Peyer's patch (tissue), 4 donors: ENCODE data around the gene SPATA20.

Source experiments
- POLR2A ChIP-seq, 2 donors: fragments of 450-650 bp; IDR thresholded peaks; one replicate each; pipeline ENCODE4 v1.5.1; 2017; ENCODE audit warnings: antibody characterized with exemption in 2 of 2, mild to moderate bottlenecking in 2 of 2, moderate library complexity in 2 of 2
- TF ChIP-seq, protein P1 (sequence below), 6 experiments: fragments of 450-650 bp in 4 of 6; fragments of 200-600 bp in 2 of 6; sonication (generic) in 1 of 6; IDR thresholded peaks; one replicate each; pipeline ENCODE4 v1.5.1; 2017 to 2019; ENCODE audit warnings: antibody characterized with exemption in 6 of 6, mild to moderate bottlenecking in 3 of 6, moderate library complexity in 1 of 6

DNA sequence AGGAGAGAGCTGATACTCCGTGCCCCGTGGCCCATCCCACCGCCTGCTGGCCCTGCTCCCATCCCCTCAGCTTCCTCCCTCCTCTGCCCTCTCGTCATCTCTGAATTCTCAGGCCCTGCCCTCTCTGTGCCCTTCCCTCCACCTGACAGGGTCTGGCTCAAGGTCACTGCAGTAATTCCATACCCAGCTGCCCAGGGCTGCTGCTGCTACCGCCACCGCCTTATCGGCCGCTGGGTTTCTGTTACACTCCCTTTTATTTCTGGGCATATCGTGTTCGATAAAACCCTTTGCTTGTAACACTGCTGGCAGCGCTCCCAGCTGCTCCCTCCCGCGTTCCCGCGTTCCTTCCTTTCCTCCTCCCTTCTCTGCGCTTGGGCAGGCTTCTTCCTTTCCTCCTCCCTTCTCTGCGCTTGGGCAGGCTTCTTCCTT lies 13.2 kb upstream of the SPATA20 start:
- TF ChIP-seq POLR2A (IDR thresholded peaks at IDR 0.05), result no peak
- TF ChIP-seq, protein P1, sequence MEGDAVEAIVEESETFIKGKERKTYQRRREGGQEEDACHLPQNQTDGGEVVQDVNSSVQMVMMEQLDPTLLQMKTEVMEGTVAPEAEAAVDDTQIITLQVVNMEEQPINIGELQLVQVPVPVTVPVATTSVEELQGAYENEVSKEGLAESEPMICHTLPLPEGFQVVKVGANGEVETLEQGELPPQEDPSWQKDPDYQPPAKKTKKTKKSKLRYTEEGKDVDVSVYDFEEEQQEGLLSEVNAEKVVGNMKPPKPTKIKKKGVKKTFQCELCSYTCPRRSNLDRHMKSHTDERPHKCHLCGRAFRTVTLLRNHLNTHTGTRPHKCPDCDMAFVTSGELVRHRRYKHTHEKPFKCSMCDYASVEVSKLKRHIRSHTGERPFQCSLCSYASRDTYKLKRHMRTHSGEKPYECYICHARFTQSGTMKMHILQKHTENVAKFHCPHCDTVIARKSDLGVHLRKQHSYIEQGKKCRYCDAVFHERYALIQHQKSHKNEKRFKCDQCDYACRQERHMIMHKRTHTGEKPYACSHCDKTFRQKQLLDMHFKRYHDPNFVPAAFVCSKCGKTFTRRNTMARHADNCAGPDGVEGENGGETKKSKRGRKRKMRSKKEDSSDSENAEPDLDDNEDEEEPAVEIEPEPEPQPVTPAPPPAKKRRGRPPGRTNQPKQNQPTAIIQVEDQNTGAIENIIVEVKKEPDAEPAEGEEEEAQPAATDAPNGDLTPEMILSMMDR (IDR thresholded peaks at IDR 0.05), result no peak
